ENCODE results near the gene PRF1. TPM values are rescaled to one million over a fixed set of nuclear protein-coding genes. Genes with fewer than 3 reads are reported as not detected.

The PRF1 gene
- total and polyA plus RNA-seq, 2 of the 13 experiments (the other 11 are each of a cell fraction or from before 2014, with no cell fraction given), result 1.00 to 1.4 TPM

DNA sequence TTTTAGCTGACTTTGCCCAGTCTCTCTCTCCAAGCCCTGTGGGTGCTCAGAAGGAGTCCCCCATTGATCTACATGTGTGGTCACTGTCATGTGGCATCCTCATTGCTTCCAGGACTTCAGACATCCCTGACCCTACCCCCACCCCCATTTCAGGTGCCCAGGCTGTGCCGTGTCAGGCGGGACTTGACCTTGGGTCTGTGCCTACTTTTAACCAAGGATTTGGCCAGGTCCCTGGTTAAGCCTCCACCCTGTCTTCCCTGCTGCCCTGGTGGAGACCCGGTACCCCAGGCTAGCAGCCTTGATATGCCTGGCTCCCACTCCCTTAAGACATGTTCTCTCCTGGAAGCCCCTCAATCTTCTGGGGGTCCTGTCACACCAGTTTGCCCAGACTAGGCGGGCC is 31.3 kb downstream of the PRF1 start:
- ATAC-seq, result no peak
- Histone ChIP-seq H3K4me2 (ENCODE audit: low read depth, low read length) (no peak overlapping the region), H3K27ac (ENCODE audit: extremely low read length, insufficient read depth, low read length) (no peak overlapping the region), H2AFZ (ENCODE audit: low read length) (no peak overlapping the region), H3K27me3 (ENCODE audit: control insufficient read depth in 1 of 2, insufficient read depth in 2 of 2, low read length in 2 of 2) (peaks cover 0 to 3% of the 10 kb centered on the region in 2 experiments; a peak in 3 of 5 replicates), H3K9ac (ENCODE audit: insufficient read depth, low read depth, low read length) (no peak overlapping the region), H3K4me3 (replicated peaks in 1 of 3; ENCODE audit: insufficient read depth in 1 of 3, low read depth in 2 of 3, low read length in 3 of 3) (no peak overlapping the region), H4K20me1 (ENCODE audit: insufficient read depth, low read length) (no peaks in the 10 kb centered on the region), H3K4me1 (ENCODE audit: insufficient read depth, low read length) (no peaks in the 10 kb centered on the region), H3K9me3 (ENCODE audit: low read length) (no peaks in the 10 kb centered on the region), H3K36me3 (replicated peaks in 1 of 2; ENCODE audit: control insufficient read depth in 1 of 2, insufficient read depth in 2 of 2, low read length in 2 of 2) (no peaks in the 10 kb centered on the region), H3K79me2 (ENCODE audit: insufficient read depth, low read length) (no peaks in the 10 kb centered on the region)
- in situ Hi-C loops (cut with HindIII; ENCODE audit: extremely low pct_ligation_motif_present, low pct_unique_long_range_greater_than_20kb) (no loop called here), intact Hi-C loops (cut with micrococcal nuclease; ENCODE audit: unreplicated experiment) (no loop called here)
- WGBS (ENCODE audit: low lambda C conversion rate), result 31% methylated on average over 3 of the region's 4 CpGs
- TF ChIP-seq, protein P1, sequence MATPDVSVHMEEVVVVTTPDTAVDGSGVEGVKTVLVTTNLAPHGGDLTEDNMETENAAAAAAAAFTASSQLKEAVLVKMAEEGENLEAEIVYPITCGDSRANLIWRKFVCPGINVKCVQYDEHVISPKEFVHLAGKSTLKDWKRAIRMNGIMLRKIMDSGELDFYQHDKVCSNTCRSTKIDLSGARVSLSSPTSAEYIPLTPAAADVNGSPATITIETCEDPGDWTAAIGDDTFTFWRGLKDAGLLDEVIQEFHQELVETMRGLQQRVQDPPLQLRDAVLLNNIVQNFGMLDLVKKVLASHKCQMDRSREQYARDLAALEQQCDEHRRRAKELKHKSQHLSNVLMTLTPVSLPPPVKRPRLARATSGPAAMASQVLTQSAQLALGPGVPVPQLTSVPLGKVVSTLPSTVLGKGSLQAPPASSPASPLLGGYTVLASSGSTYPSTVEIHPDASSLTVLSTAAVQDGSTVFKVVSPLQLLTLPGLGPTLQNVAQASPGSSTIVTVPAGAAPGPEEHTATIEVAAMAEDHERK (CRISPR knock-in tag; IDR thresholded peaks at IDR 0.05; ENCODE audit: low read depth), result no peak
- TF ChIP-seq POLR2A (IDR thresholded peaks at IDR 0.05; ENCODE audit: insufficient read depth in 1 of 2, low read depth in 2 of 2, low read length in 2 of 2) (no peak), NR3C1 (CRISPR knock-in tag; IDR thresholded peaks at IDR 0.05) (no peak), ZNF180 (CRISPR knock-in tag; IDR thresholded peaks at IDR 0.05; ENCODE audit: borderline replicate concordance, low read depth) (no peak), U2AF2 (IDR thresholded peaks at IDR 0.05; ENCODE audit: low read depth, low read length) (no peak)
- TF ChIP-seq, protein P2, sequence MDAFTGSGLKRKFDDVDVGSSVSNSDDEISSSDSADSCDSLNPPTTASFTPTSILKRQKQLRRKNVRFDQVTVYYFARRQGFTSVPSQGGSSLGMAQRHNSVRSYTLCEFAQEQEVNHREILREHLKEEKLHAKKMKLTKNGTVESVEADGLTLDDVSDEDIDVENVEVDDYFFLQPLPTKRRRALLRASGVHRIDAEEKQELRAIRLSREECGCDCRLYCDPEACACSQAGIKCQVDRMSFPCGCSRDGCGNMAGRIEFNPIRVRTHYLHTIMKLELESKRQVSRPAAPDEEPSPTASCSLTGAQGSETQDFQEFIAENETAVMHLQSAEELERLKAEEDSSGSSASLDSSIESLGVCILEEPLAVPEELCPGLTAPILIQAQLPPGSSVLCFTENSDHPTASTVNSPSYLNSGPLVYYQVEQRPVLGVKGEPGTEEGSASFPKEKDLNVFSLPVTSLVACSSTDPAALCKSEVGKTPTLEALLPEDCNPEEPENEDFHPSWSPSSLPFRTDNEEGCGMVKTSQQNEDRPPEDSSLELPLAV (CRISPR knock-in tag; conservative IDR thresholded peaks at IDR 0.05; ENCODE audit: low read depth), result no peak
- FAIRE-seq, result no peak
- ChIA-PET POLR2A (no interaction called here), CTCF (ENCODE audit: low intra/inter-chr PET ratio, low total read pairs) (no interaction called here)
- no TSS peak for BruUV-seq (replicated peaks)
- no peak for DNase-seq (ENCODE audit: low spot score)
